ENCODE results near the gene INTS7. TPM values are rescaled to one million over a fixed set of nuclear protein-coding genes. Genes with fewer than 3 reads are reported as not detected.
A peak's percentile ranks its signal among the peaks of the same experiment; 100 is the strongest.

The INTS7 gene
- total and polyA plus RNA-seq, 7 experiments from 2014 or later, result 7.3 to 33.5 (median 8.6) TPM

DNA sequence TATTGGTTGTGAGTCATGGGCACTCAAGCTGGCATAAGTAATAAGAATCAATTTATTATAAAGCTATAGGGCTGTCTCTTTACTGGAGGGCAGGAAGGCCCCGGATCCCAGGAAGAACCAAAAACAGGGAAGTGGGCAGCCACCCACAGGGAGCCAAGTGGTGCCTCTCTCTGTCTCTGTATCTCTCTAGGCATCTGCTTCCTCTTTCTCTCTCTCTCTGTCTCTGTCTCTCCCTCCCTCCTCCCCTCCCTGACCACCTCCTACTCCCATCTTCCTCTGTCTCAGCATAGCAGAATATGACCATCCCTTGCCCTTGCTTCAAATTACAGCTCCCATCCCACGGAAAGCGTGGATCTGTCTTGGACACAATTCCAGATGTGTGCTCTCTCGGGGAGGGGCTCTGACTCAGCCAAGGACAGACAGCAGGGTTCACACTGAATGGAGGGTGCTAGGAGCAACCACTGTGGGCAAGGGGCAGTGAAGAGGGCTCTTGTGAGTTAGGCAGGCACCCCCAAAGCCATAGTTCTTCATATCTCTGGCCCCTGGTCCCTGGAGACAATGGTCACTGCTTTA is 124.4 kb downstream of the INTS7 start:
- peaks cover 0 to 5% (median 0%) of the 10 kb centered on the region in 11 donors for H3K9me3 Mint-ChIP-seq
- DNase-seq, result no peak
- no peak overlapping the region for H3K27ac Mint-ChIP-seq
- ChIA-PET POLR2A (no interaction called here), CTCF (no interaction called here)
- Histone ChIP-seq H3K4me3 (ENCODE audit: low read length) (no peak overlapping the region), H3K27ac (ENCODE audit: low read depth, low read length) (no peak overlapping the region), H3K4me1 (ENCODE audit: control insufficient read depth in 2 of 2, insufficient read depth in 2 of 2, low read length in 2 of 2) (no peaks in the 10 kb centered on the region), H3K36me3 (ENCODE audit: control insufficient read depth in 2 of 3, insufficient read depth in 3 of 3, low read length in 3 of 3) (no peaks in the 10 kb centered on the region), H3K27me3 (ENCODE audit: control insufficient read depth in 2 of 2, insufficient read depth in 2 of 2, low read length in 2 of 2) (no peaks in the 10 kb centered on the region), H3K9me3 (ENCODE audit: control insufficient read depth in 2 of 3, low read length in 3 of 3) (no peaks in the 10 kb centered on the region)
- peaks cover 0 to 5% (median 0%) of the 10 kb centered on the region in 7 donors for H3K4me1 Mint-ChIP-seq
- no peak overlapping the region for H3K4me3 Mint-ChIP-seq
- no peak for ATAC-seq
- H3K27me3 Mint-ChIP-seq, result peaks cover 0 to 45% (median 5%) of the 10 kb centered on the region in 5 donors
- H3K36me3 Mint-ChIP-seq, result no peaks in the 10 kb centered on the region
- intact Hi-C loops (cut with micrococcal nuclease), result no loop called here

DNA sequence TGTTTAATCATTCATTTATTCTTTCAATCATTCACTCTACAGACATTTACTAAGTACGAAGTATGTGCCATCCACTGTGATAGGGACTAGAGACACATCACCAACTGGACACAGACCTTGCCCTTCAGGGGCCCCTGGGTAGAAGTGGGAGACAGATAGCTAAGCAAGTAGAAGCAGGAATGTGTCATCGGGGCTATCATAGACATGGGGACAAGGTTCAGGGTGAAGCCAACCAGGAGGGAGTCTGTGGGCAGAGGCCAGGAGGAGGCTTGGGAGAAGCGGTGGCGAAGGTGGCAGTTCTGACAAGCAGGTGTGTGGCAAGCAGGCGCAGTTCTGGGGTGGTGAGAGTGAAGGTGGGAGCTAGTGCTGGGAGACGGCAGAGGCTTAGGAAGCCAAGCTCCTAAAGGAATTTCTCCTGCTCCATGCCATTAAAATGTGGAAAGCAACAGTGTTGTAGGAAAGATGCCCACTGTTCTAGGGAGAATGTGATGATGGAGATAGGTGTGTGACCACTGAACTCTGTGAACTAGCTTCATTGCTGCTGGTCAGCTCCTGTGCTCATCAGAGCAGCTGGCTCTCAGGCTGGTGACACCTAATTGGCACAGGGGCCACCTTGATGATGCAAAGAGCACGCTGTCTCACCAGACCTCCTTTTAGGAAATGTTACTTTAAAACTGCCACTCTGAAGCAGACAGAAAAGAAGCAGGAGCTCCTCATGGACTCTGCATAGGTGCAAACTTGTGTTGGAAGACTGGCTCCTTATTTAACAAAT is 125.1 kb downstream of the INTS7 start:
- POLR2A ChIA-PET, result interaction anchor here (0.5 kb wide), 1 partner anchor 18 kb away, joined by 4 read pairs; no protein-coding TSS in a partner anchor
- intact Hi-C loops (cut with micrococcal nuclease), result no loop called here
- Histone ChIP-seq H3K27ac (ENCODE audit: low read depth, low read length) (no peak overlapping the region), H3K4me1 (ENCODE audit: control insufficient read depth in 2 of 2, insufficient read depth in 2 of 2, low read length in 2 of 2) (no peaks in the 10 kb centered on the region), H3K9me3 (ENCODE audit: control insufficient read depth in 2 of 3, low read length in 3 of 3) (no peaks in the 10 kb centered on the region), H3K36me3 (ENCODE audit: control insufficient read depth in 2 of 3, insufficient read depth in 3 of 3, low read length in 3 of 3) (no peaks in the 10 kb centered on the region), H3K4me3 (ENCODE audit: low read length) (no peak overlapping the region), H3K27me3 (ENCODE audit: control insufficient read depth in 2 of 2, insufficient read depth in 2 of 2, low read length in 2 of 2) (no peaks in the 10 kb centered on the region)
- Mint-ChIP-seq H3K27ac (peak overlapping the region in 1 of 9 donors; percentile 39), H3K27me3 (peaks cover 0 to 38% (median 5%) of the 10 kb centered on the region in 5 donors), H3K36me3 (no peaks in the 10 kb centered on the region), H3K4me3 (no peak overlapping the region), H3K4me1 (peaks cover 0 to 5% (median 0%) of the 10 kb centered on the region in 7 donors), H3K9me3 (peaks cover 0 to 2% (median 0%) of the 10 kb centered on the region in 11 donors)
- ATAC-seq (no peak), DNase-seq (no peak)
- CTCF ChIA-PET, result no interaction called here

- CTCF ChIA-PET, result no interaction called here
- H3K4me1 ChIP-seq (ENCODE audit: control insufficient read depth in 2 of 2, insufficient read depth in 2 of 2, low read length in 2 of 2), result no peaks in the 10 kb centered on the region
- intact Hi-C loops (cut with micrococcal nuclease), result no loop called here
- Mint-ChIP-seq H3K9me3 (peaks cover 0 to 4% (median 0%) of the 10 kb centered on the region in 11 donors), H3K27me3 (peaks cover 2 to 34% (median 5%) of the 10 kb centered on the region in 5 donors), H3K27ac (no peak overlapping the region), H3K4me3 (no peak overlapping the region), H3K36me3 (no peaks in the 10 kb centered on the region), H3K4me1 (peaks cover 0 to 5% (median 0%) of the 10 kb centered on the region in 7 donors)
- H3K27me3 ChIP-seq (ENCODE audit: control insufficient read depth in 2 of 2, insufficient read depth in 2 of 2, low read length in 2 of 2), result no peaks in the 10 kb centered on the region
- POLR2A ChIA-PET, result interaction anchor here (0.5 kb wide), 1 partner anchor 18 kb away, joined by 4 read pairs; no protein-coding TSS in a partner anchor
- no peak overlapping the region for H3K27ac ChIP-seq (ENCODE audit: low read depth, low read length)
- H3K9me3 ChIP-seq (ENCODE audit: control insufficient read depth in 2 of 3, low read length in 3 of 3), result no peaks in the 10 kb centered on the region
- no peak for DNase-seq
- no peak for ATAC-seq
- no peak overlapping the region for H3K4me3 ChIP-seq (ENCODE audit: low read length)
- no peaks in the 10 kb centered on the region for H3K36me3 ChIP-seq (ENCODE audit: control insufficient read depth in 2 of 3, insufficient read depth in 3 of 3, low read length in 3 of 3)
These were observed 126.0 kb downstream of the INTS7 start for GRCh38 chr1:211909395-211909794.

GRCh38 chr1:211908951-211909350 is 126.4 kb downstream of the INTS7 start:
- H3K36me3 Mint-ChIP-seq, result no peaks in the 10 kb centered on the region
- ChIA-PET POLR2A (no interaction called here), CTCF (no interaction called here)
- intact Hi-C loops (cut with micrococcal nuclease), result no loop called here
- no peak overlapping the region for H3K27ac Mint-ChIP-seq
- Histone ChIP-seq H3K4me3 (ENCODE audit: low read length) (no peak overlapping the region), H3K9me3 (ENCODE audit: control insufficient read depth in 2 of 3, low read length in 3 of 3) (no peaks in the 10 kb centered on the region), H3K4me1 (ENCODE audit: control insufficient read depth in 2 of 2, insufficient read depth in 2 of 2, low read length in 2 of 2) (no peaks in the 10 kb centered on the region), H3K36me3 (ENCODE audit: control insufficient read depth in 2 of 3, insufficient read depth in 3 of 3, low read length in 3 of 3) (no peaks in the 10 kb centered on the region), H3K27ac (ENCODE audit: low read depth, low read length) (no peak overlapping the region), H3K27me3 (ENCODE audit: control insufficient read depth in 2 of 2, insufficient read depth in 2 of 2, low read length in 2 of 2) (no peaks in the 10 kb centered on the region)
- DNase-seq (no peak), ATAC-seq (no peak)
- H3K4me3 Mint-ChIP-seq, result no peak overlapping the region
- peaks cover 3 to 33% (median 5%) of the 10 kb centered on the region in 5 donors for H3K27me3 Mint-ChIP-seq
- peaks cover 0 to 5% (median 0%) of the 10 kb centered on the region in 7 donors for H3K4me1 Mint-ChIP-seq
- peaks cover 0 to 5% (median 0%) of the 10 kb centered on the region in 11 donors for H3K9me3 Mint-ChIP-seq

DNA sequence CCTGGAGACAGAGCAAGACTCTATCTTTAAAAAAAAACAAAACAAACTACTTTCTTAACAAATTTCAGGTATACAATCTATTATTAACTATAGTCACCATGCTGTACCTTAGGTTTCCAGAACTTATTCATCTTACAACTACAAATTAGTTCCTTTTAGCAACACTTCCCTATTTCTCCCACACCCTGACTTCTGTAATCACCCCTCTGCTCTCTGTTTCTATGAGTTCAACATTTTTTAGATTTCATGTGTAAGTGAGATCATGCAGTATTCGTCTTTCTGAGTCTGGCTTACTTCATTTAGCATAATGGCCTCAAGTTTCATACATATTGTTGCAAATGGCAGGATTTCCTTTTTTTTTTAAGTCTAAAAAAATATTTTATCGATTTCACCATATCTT is 126.9 kb downstream of the INTS7 start:
- Mint-ChIP-seq H3K27ac (no peak overlapping the region), H3K27me3 (peaks cover 3 to 29% (median 5%) of the 10 kb centered on the region in 5 donors), H3K36me3 (no peaks in the 10 kb centered on the region), H3K4me1 (peaks cover 0 to 5% (median 0%) of the 10 kb centered on the region in 7 donors), H3K4me3 (no peak overlapping the region), H3K9me3 (peaks cover 0 to 5% (median 0%) of the 10 kb centered on the region in 11 donors)
- Histone ChIP-seq H3K27ac (ENCODE audit: low read depth, low read length) (no peak overlapping the region), H3K27me3 (ENCODE audit: control insufficient read depth in 2 of 2, insufficient read depth in 2 of 2, low read length in 2 of 2) (no peaks in the 10 kb centered on the region), H3K36me3 (ENCODE audit: control insufficient read depth in 2 of 3, insufficient read depth in 3 of 3, low read length in 3 of 3) (no peaks in the 10 kb centered on the region), H3K4me3 (ENCODE audit: low read length) (no peak overlapping the region), H3K9me3 (ENCODE audit: control insufficient read depth in 2 of 3, low read length in 3 of 3) (no peaks in the 10 kb centered on the region), H3K4me1 (ENCODE audit: control insufficient read depth in 2 of 2, insufficient read depth in 2 of 2, low read length in 2 of 2) (no peaks in the 10 kb centered on the region)
- CTCF ChIA-PET, result no interaction called here
- intact Hi-C loops (cut with micrococcal nuclease), result no loop called here
- POLR2A ChIA-PET, result no interaction called here
- ATAC-seq, result peak; percentile 64
- DNase-seq, result no peak

DNA sequence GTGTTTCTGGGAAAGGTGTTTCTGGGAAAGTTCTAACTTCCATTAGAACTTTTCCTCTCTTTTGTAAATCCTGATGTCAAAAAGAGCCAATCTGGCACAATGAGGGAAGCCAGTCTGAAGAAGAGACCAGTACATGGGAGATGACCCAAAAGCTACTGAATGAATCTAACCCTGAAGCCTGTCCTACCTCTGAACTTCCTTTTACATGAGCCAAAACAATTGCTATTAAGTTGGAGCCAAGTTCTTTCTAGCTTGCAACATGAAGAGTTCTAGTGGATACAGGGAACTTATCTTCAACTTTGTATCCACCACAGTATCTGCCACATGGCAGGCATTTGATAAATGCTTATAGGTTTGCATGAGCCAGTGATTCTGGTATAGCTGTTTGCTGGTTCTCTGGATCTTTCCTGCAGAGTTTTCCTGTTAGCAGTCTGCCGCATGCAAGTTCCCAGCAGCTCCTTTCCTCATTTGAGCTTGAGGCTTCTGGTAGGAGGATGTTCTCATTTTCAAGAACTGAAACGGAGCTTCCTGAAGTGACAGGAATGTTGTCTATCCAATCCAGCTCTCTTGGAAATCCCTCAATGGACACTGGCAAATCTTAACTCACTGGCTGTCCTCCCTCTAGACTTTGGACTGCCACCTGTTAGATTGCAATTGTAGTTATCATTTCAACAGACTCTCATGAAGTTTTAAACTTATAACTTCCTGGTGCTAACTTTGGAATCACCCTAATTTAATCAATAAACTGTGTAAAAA is 131.7 kb downstream of the INTS7 start:
- intact Hi-C loops (cut with micrococcal nuclease), result no loop called here
- Mint-ChIP-seq H3K4me3 (no peak overlapping the region), H3K27ac (no peak overlapping the region), H3K9me3 (peaks cover 0 to 8% (median 0%) of the 10 kb centered on the region in 11 donors), H3K36me3 (peaks cover 0 to 4% (median 0%) of the 10 kb centered on the region in 5 donors), H3K27me3 (peaks cover 0 to 9% (median 0%) of the 10 kb centered on the region in 5 donors), H3K4me1 (no peaks in the 10 kb centered on the region)
- H3K9me3 ChIP-seq (ENCODE audit: control insufficient read depth in 2 of 3, low read length in 3 of 3), result no peaks in the 10 kb centered on the region
- no peak overlapping the region for H3K27ac ChIP-seq (ENCODE audit: low read depth, low read length)
- POLR2A ChIA-PET, result no interaction called here
- no peaks in the 10 kb centered on the region for H3K36me3 ChIP-seq (ENCODE audit: control insufficient read depth in 2 of 3, insufficient read depth in 3 of 3, low read length in 3 of 3)
- H3K27me3 ChIP-seq (ENCODE audit: control insufficient read depth in 2 of 2, insufficient read depth in 2 of 2, low read length in 2 of 2), result no peaks in the 10 kb centered on the region
- no peaks in the 10 kb centered on the region for H3K4me1 ChIP-seq (ENCODE audit: control insufficient read depth in 2 of 2, insufficient read depth in 2 of 2, low read length in 2 of 2)
- H3K4me3 ChIP-seq (ENCODE audit: low read length), result no peak overlapping the region
- DNase-seq (no peak), ATAC-seq (no peak)
- CTCF ChIA-PET, result interaction anchor here (0.7 kb wide), 1 partner anchor 381 kb away, joined by 3 read pairs; no protein-coding TSS in a partner anchor

Measured in naive thymus-derived CD4-positive, alpha-beta T cell (primary cell).